Stimulated activated CD8-positive, alpha-beta memory T cell treated with anti-CD3 and anti-CD28 coated beads, Interleukin-15, amount 100 ng/mL, for 4 hours (primary cell): Measurements from ENCODE around the gene THAP8.

Experiments used
- DNase-seq, 2 donors: peaks; one replicate each; pipeline ENCODE4 v3.0.0-alpha.2; 2020; ENCODE audit warnings: low read depth in 2 of 2

The THAP8 gene

GRCh38 chr19:35995048-35995993 lies 58.8 kb downstream of the THAP8 start, which contains the start of gene SDHAF1:
SDHAF1 (plus strand) TSS chr19:35995188; CDS start chr19:35995275, 87 bp downstream.
- peak; percentile 88 to 91 for DNase-seq

DNA sequence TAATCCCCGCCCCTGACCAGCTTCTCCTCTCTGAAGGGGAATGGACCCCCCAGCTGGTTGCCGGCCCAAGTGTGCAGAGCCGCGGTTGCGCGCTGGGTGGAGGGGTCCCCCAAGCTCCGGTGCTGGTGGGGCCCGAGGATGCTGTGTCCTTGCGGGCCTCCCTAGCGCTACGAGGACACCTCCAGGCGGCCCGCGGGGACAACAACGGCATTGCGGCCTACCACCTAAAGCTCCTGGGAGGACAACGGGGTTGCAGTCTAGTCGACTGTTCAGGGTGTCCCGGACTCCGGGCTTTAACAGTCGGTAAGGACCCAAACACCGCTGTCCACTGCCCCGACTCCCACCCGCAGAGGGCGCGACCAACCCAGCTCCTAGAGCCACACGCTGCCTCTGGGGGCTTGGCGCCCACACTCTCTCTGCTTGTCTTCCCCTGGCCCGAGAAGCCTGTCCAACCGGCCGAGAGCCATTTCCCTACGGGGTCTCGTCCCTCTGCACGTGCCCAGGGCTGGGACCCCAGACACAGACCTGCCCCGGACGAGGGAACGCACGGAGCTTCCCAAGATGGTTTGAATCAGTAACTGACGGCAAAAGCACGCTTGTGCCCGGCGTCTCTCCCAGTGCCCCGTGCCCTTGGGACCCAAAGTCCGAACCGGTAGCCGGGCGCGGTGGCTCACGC lies 60.0 kb downstream of the THAP8 start:
- DNase-seq, result no peak

GRCh38 chr19:35992907-35993765 lies 60.9 kb downstream of the THAP8 start:
- DNase-seq, result no peak

- no peak for DNase-seq
Measured at GRCh38 chr19:35991731-35992450, 62.2 kb downstream of the THAP8 start.

DNA sequence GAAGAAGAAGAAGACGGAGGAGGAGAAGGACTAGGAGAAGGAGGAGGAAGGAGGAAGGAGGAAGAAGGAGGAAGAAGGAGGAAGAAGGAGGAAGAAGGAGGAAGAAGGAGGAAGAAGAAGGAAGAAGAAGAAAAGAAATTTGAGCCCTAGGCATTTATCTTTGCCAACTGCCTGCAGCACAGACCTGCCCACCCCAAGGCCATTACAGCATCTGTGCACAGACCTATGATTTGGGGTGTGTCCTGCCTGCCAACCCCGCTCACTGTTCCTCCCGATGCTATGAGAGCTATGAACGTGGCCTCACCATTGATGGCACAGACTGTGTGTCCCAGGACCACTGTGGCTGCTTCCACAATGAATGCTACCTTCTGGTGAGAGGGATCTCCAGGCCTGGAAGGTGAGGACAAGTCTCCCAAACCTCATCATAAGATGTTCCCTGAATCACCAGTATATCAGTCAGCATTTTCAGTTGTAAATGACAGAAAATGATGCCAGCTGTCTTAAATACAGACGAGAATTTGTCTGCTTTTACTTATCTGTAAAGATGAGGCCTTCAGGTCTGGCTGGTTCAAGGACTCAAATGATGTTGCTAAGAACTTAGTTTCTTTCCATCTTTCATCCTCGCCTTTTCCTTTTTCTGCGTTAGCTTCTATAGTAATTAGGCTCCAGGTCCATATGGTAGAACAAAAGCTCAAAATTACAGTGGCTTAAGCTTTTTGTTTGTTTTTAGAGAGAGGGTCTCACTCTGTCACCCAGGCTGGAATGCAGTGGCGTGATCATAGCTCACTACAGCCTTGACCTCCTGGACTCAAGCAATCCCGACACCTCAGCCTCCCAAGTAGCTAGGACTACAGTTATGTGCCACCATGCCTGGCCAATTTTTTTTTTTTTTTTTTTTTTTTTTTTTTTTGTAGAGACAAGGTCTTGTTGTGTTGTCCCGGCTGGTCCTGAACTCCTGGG lies 63.0 kb downstream of the THAP8 start:
- DNase-seq, result no peak

DNA sequence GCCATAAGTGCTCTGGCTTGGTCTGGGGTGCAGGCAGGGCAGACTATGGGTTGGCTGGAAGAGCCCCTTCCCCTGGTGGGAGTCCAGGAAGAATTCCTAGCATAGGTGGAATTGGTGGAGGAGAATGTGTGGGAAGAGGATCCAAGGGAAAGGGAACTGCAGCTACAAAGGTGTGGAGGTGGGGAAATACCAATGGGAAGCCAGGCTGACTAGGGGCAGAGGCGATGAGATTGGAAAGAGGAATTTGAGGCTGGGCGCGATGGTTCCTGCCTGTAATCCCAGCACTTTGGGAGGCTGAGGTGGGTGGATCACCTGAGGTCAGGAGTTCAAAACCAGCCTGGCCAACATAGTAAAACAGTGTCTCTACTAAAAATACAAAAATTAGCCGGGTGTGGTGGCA lies 63.9 kb downstream of the THAP8 start:
- no peak for DNase-seq

DNA sequence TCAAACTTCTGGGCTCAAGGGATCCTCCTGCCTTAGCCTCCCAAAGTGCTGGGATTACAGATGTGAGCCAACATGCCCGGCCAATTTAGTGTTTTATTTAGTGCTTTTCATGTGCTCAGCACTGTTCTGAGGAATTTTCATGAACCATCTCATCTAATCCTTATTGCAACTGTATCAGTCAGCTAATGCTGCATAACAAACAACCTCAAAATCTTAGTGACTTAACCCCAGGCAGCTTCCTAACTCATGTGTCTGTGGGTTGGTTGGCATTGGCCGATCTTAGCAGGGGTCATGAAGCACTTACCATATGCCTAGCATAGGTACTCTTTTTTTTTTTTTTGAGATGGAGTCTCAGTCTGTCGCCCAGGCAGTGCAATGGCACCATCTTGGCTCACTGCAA lies 65.3 kb downstream of the THAP8 start:
- DNase-seq, result no peak

- DNase-seq, result no peak
Measured at GRCh38 chr19:35987571-35987896, 66.6 kb downstream of the THAP8 start.

GRCh38 chr19:35986664-35987570 lies 67.2 kb downstream of the THAP8 start:
- DNase-seq, result no peak

DNA sequence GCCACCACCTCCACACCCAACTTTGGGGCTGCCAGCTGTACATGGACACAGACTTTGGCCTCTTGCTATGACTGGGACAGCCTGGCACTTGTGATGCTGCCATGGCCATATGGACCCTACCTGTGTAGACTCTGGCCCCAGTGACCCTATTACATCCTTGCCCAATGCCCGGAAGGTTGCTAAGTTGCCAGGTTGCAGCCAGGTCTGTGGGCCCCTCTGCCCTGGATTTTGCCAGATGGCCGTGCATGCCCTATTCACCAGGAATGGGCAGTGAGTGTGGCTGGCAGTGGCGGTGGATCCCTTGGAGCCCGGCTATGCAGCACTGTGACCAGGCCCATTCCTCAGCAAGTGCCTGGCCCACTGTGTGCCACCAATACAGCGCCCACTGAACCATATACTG lies 68.0 kb downstream of the THAP8 start:
- no peak for DNase-seq
